HK-2 (cell line): ENCODE results near the gene SLC66A3.

ENCODE experiments used
- DNase-seq: peaks from one replicate; pipeline ENCODE4 v3.0.0-alpha.2; 2018; ENCODE audit not compliant: unreplicated experiment

SLC66A3 gene

DNA sequence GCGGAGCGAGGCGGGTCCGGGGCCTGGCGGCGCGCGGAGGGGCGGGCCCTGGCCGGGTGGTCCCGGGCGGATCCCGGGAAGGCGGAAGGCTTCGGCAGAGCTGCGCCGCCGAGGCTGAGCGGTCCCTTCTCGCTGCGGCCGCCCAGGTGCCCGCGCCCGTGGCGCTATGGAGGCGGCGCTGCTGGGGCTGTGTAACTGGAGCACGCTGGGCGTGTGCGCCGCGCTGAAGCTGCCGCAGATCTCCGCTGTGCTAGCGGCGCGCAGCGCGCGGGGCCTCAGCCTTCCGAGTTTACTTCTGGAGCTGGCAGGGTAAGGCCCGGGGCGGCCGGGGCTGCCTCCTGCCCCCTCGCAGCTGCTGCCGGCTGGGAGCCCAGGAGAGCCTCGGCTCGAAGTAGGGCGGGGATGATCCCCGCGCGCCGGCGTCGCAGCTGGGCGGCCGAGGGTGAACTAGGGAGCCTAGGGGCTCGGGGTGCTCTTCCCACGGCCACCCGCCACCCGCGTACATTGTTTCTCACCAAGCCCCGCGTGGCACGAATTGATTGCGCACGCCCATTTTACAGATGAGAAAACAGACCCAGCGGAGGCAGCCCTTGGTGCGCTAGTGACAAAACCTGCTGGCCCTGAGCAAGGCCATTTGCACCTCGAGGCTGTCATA, at the start of gene SLC66A3:
Gene SLC66A3, plus strand, starts transcription at position 87 of the 655 bp plus-strand sequence. Its CDS starts 80 bp downstream, at position 167.
- no peak for DNase-seq

DNA sequence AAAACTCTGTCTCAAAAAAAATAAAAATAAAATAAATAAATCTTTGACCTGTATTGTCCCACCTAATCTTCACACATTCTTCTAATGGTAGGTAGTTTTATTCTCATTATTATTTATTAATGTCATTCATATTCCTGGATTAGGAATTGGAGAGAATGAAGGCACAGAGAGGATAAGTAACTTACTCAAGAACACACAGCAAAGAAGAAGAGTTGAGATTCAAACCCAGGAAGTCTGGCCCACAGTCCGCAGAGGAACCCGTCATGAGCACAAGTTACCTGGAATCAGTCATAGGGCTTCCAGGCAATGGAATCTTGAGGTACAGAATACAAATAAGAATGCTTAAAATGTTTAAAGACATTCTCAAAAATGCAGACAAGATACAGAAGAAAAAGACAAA, 46.3 kb upstream of the SLC66A3 start:
- no peak for DNase-seq

DNA sequence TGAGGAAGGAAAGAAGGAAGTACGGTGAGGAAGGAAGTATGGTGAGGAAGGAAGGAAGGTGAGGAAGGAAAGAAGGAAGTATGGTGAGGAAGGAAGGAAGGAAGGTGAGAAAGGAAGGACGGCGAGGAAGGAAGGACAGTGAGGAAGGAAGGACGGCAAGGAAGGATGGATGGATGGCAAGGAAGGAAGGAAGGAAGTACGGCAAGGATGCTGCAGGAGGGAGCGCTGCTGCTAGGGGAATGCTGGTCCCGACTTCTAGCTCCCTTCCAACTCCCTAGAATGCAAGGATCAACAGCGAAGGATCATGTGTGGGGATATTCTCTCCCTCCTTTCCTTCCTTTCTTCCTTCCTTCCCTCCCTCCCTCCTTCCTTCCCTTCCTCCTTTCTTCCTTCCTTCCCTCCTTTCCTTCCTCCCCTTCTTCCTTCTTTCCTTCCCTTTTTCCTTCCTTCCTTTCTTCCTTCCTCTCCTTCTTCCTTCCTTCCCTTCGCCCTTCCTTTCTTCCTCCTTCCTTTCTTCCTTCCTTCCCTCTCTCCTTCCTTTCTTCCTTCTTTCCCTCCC, 42.3 kb upstream of the SLC66A3 start:
- no peak for DNase-seq

DNA sequence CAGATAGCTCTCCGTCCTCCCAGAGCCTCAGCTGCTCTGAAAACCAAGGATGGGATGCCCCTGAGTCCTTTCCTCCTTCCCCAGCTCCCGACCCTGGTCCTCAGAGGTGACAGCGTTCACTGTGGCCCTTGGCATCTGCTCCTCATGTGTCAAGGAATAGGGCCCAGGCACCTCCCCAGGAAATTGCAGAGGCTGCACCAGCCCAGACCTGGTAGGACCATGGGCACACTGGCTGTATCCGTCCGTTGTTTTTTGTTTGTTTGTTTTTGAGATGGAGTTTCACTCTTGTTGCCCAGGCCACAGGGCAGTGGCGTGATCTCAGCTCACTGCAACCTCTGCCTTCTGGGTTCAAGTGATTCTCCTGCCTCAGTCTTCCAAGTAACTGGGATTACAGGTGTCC, 37.5 kb upstream of the SLC66A3 start:
- DNase-seq, result no peak

DNA sequence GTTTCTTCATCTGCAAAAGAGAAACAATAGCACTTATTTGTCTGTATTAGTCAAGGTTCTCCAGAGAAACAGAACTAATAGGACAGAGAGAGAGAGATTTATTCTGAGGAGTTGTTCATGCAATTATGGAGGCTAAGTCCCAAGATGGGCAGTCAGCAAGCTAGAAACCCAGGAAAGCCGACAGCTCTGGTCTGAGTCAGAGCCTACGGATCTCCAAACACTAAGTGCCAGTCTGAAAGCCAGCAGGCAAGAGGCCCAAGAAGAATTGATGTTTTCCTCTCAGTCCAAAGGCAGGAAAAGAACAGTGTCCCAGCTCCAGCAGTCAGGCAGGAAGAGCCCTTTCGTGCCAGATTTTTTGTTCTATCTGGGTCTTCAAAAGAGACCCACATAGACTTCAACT, 36.5 kb upstream of the SLC66A3 start:
- no peak for DNase-seq

DNA sequence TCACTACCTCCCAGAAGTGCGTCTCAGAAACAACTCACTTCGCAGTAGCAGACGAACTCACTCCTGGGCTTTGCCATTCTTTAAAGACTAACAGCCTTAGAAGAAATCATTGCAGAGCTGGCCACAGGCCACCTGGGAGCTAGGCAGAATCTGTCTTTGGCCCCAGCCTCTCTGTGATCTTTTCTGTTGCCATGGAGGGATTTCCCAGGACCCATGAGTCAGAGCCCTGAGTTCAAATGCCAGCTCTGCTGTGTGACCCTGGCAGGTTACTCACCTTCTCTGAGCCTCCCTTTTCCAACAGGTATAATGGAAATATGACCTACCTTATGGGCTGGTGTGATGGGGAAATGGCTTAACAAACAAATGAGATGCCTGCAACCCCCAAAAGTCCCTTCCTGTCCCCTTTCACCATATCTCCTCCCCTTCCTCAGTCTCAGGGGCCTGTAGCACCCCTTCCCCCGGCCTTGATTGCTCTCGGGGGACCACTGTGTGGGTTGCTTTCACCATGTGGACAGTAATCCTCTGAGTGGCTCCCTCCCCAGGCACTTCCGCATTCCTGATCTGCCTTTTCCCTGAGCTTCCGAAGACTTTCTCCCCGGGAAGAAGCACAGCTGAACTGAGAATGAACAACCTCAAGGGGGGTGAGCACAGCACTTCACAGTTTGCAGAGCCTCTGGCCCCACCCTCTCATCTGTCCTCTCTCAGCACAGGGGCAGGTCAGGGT, 34.0 kb upstream of the SLC66A3 start:
- no peak for DNase-seq

DNA sequence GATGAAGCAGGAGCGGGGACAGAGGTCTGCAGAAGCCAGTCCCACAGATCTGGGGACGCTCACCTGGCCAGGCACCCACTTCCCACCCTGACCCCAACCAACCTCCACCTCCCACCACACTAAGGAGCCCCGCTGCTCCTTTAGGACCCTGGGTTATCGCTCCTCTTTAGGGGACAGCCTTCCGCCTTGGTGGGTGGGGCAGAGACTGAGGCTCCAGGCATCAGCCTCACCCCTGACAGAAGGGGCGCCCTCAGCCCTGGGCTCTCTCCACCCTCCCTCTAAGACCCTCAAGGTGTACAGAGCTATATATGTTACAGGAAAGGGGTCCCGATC, 33.5 kb upstream of the SLC66A3 start:
- no peak for DNase-seq

DNA sequence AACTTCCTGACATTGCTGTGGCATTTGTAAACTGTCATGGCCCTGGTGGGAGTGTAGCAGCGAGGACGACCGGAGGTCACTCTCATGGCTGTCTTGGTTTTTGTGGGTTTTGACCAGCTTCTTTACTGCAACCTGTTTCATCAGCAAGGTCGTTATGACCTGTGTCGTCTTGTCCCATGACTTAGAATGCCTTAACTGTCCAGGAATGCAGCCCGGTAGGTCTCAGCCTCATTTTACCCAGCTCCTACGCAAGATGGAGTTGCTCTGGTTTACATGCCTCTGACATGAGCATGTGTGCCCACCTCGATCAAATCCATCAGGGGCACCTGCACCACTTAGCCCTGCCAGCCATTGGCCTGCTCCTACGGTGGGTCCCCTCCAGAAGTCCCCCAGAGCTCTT, 32.9 kb upstream of the SLC66A3 start:
- no peak for DNase-seq

DNA sequence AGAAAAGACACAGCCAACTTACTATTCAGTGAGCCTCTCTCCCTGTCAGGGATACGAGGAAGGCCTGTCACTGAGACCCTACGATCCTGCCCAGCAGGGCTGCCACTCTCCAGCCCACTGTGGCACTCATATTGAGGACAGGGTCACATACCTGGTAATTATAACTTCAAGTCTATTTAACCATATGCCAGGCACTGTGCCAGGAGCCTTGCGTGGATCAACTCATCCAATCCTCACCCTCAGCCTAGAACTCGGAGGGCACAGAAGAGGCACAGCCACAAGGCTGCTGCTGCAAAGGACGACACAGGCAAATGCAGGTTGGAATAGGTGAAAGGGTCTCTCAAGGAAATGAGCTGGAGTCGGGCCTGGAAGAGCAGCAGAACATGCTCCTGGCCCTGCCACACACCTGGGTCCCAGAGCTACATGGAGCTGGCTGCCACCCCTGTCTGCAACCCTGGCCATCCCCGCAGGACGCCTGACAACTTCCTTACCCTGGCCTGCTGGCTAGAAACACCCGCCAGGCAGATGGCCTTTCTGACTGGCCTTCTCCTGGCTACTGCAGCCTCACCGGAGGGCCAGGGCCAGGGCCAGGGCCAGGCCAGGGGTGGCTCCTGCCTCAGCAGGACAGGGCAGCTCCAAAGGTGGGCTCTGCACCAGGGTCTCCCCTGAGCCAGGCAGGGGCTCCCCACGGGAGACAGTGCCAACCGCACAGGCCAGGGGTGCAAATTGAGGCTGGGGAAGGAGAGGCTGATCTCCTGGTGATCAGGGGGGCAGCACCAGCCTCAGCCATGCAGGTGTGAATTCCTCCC, 32.1 kb upstream of the SLC66A3 start:
- no peak for DNase-seq

DNA sequence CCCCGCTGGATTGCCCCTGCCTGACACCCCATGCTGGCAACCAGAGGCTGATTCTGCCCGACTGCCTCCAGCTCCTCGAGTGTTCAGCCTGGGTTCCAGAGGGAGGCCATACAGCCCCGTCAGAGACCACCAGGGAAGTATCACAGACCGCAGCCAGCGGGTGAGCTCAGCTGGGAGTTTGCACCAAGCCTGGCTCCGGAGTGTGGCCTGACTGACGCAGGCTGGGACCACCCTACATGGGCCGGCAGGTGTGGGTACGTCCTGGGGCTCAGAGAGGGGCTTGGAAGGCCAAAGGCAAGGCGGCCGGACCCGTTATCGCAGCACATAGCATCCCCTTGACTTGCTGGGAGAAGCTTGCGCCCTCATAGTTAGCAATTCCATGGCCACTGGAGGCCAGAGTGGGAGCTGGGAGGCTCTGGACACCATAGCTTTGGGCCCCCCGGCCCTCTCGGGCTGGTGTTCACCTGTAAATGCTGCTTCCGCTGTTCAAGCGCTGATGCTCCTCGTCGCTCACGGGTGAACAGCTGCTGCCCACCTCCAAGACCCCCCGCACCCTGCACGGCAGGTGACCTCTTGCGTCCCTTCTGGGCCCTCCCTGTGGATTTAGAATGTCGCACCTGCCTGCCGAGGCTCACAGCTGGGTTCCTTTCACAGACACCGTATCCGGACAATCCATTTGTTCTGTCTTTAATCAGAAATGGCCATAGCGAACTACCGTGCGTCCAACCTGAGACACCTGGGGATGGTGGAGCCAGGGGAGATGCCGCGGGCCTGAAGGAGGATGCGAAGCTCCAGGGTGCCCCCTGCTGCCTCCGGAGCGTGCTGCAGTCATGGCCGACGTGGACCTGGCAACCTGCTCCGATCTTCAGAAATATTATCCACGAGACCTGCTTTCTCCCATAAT, 31.2 kb upstream of the SLC66A3 start:
- peak; percentile 77 for DNase-seq

DNA sequence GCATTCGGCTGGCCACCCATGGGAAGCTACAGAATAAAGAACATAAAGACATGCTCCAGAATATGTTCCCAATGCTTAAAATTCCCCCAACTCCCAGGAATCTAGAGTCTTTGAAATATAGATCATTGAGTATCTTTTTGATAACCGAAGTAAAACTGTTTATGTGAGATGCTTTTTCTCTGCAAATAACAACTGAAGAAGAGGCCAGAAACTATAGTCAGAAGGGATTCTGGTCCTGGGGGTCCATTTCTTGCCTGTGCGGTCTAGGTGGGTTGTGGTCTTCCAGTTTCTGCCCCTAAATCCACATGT, 30.6 kb upstream of the SLC66A3 start:
- no peak for DNase-seq

DNA sequence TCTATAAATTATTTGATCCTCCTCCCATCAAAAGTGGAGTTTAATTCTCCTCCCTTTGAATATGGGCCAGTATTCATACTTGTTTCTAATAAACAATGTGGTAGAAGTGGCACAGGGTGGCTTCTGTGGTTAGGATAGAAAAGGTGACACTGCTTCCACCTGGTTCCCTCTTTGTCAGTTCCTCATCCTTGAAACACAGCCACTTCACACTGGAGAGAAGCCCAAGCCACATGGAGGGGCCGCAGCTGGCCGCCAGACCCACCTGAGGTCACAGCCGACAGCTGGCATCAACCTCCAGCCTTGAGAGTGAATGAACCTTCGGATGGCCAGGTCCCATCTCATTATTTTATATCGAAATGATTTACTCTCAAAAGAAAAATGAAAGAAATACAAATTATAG, 27.5 kb upstream of the SLC66A3 start:
- DNase-seq, result no peak

DNA sequence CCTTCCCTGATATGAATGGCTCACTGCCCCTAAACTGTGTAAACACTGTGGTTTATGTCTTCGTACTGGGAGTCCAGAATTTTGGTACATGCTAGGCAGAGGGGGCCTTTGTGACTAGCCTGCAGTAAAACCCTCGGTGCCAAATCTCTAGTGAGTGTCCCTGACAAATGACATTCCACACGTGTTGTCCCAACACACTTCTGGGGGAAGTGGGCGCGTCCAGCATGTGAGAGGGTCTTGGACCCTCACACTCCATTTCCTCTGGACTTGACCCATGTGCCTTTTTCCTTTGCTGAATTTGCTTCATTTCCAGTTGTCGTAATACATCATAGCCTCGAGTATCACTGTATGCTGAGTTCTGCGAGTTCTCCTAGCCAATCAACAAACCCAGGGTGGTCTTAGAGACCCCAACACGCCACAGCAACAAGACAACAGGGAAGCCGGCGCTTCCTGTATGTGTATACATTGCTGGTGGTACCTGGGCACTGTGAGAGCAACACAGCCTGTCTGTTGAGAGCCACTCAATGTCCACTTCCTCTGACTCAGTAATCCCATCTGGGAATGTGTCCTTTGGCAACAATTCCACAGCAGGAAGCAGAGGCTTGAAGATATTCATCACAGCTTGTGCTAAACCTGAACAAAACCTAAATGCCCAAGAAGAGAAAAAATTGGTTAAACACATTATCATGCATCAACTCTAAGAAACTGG, 26.9 kb upstream of the SLC66A3 start:
- DNase-seq, result no peak

DNA sequence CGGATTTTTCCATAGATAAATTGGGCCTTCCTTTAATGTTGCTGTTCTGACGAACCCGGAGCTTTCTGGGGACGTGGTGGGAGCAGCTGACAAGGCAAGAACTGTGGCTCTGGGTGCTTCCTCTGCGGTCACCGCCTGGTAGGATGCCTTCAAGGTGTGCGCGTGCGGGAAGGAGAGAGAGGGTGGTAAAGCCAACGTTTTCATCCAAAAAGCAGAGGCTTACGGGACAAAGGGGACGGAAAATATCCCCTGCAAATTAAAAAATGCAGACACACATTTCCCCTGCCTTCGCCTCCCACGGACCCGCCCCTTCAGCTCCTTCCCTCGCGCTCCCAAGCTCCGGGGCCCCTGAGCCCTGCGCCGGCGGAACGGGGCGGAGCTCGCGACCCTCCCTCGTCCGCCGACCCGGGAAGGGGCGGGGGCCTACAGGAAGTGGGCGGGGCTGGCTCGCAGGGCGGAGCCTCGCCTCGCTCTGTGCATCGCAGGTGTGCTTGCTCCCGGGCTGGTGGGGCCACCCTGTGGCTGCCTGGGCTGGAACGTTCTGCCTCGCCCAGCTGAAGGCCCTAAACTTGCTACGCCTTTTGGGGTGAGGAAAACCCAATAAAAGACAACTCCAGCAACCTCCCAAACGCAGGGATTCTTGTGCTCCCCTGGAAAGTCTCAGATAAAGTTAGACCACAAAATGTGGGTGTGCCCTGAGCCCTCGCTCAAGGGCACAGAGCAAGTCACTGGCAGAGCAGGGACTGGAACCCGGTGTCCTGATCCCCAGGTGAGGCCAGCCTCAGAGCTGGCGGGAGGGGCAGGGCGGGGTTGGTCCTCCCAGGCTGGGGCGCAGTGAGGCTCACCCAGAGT, 25.4 kb upstream of the SLC66A3 start:
- DNase-seq, result no peak

DNA sequence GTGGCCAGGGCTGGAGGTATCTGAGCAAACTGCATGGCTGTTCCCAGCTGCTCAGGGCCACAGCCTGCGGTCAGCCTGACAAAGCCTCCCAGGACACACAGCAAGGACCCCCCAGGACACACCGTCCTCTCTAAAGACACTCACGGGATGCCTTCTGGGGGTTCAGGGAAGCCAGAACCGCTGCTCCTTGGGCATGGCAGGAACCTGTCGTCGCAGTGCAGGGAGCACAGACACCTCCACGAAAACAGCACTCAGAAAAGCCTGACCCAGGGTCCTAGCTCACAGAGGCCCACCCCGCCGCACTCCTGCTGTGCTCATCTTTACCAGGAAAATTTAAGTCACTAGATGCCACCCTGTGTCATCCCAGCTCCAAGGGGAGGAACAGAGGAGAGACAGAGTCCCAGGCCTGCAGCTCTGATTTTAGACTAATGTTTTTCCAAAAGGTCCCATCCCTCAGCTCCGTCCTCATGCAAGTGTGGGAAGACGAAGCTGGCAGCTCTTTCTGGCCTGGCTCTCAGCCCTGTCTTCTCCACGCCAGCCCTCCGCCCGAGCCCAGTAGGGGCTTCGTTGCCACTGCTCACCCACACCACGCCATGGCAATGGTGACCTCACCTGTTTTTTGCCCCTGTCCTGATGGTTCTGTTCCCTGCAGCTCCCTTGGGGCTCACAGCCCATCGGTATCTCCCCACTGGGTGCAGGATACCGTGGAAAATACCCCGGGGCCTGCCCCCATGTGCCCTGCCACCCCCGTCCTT, 23.9 kb upstream of the SLC66A3 start:
- DNase-seq, result no peak

DNA sequence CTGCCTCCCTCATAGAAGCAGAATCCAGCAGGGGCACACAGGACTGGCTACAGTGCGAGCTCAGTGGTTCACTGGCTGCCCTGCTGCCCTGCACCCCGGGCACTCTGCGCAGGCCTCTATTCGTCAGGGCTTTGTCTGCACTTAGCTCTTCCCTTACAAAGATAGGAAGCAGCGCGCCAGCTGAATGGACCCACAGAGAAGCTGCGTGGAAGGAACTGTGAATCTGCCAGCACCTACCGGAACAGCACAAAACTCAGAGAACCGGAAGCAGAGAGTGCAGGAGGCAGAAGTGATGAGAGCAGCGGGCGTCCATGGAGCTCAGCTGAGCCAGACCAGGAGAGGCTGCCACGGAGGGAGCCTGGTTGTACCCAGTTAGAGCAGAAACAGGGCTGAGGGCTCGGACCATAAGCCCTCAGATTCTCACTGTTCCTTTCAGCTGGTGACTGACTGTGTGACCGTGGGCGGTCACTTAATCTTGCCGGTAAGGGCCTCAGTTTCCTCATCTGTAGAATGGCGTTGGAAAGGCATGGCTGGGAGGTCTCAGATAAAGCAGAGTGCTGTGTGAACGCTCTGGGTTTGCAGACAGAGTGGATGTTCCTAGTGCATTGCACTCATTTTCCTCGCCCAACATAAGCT, 23.1 kb upstream of the SLC66A3 start:
- DNase-seq, result no peak

DNA sequence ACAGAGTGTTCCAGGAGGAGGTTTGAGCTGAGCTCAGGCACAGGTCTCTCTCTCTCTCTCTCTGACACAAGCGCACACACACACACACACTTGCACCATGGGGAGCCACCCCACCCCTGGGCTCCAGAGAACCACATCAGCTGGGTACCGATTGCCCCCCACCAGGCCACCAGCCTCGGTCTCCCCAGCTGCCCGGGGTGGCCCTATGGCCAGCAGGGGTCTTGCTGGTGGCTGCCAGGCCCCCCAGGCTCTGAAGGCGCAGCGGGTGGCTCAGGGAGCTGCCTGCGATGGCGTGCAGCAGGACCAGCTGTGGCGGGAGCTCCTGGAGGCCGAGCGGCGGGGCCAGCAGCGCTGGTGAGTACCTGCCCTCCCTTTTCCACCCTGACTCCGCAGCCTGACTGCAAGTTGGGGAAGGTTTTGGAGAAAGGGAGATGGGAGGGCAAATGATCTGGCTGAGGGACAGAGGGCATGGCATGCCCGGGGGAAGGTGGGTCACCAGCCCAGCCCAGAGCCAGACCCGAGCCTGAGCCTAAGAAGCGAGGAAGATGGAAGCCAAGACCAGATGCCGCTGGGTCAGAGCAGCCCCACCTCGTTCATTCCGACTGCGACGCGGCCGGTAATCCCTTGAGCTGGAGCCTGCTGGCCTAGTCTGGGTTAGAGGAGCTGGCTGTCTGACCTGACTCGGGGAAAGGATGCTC, 21.9 kb upstream of the SLC66A3 start:
- peak; percentile 17 for DNase-seq

DNA sequence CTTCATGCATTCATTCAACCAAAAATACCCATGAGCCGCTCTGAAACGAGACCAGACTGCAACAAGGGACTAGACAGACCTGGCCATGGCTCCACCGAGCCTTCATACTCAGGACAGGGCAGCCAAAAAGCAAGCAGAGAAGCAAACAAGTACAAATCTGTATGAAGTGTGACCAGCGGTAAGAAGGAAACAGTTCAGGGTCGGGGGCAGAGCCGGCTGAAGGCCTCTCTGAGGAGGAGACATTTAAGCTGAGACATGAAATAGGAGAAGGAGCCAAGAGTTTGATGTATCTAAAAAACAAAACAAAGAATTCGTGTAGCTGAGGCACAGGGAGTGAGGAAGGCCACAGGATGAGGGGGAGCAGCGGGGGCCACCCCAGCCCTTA, 21.3 kb upstream of the SLC66A3 start:
- DNase-seq, result no peak
